Skeletal muscle tissue (tissue), 4 donors: ENCODE measurements around the gene TTC9. TPM values are rescaled to one million over a fixed set of nuclear protein-coding genes. Genes with fewer than 3 reads are reported as not detected.

Source experiments
- H3K27ac ChIP-seq: one replicate; pipeline ENCODE4 v1.7.0; 2013; ENCODE audit warnings: mild to moderate bottlenecking, low read depth, low read length, inconsistent platforms
- H3K27me3 ChIP-seq, 3 donors: one replicate each; pipeline ENCODE4 v1.7.0; 2013; ENCODE audit warnings: low read length in 3 of 3; ENCODE audit not compliant: control insufficient read depth in 3 of 3, insufficient read depth in 3 of 3
- H3K36me3 ChIP-seq, 3 donors: one replicate each; pipeline ENCODE4 v1.7.0; 2013; ENCODE audit warnings: low read length in 3 of 3; ENCODE audit not compliant: control insufficient read depth in 3 of 3, insufficient read depth in 3 of 3
- H3K4me1 ChIP-seq, 3 donors: one replicate each; pipeline ENCODE4 v1.7.0; 2013; ENCODE audit warnings: low read length in 3 of 3, mild to moderate bottlenecking in 3 of 3; ENCODE audit not compliant: control insufficient read depth in 3 of 3, insufficient read depth in 3 of 3
- H3K4me3 ChIP-seq, 3 donors: one replicate each; pipeline ENCODE4 v1.7.0; 2013; ENCODE audit warnings: low read length in 3 of 3
- H3K9ac ChIP-seq, 3 donors: one replicate each; pipeline ENCODE4 v1.7.0; 2013; ENCODE audit warnings: low read length in 3 of 3, mild to moderate bottlenecking in 3 of 3, moderate library complexity in 2 of 3, low read depth in 1 of 3
- H3K9me3 ChIP-seq, 3 donors: one replicate each; pipeline ENCODE4 v1.7.0; 2013; ENCODE audit warnings: low read length in 3 of 3; ENCODE audit not compliant: control insufficient read depth in 3 of 3
- total RNA-seq: library from RNA; depleted of rRNA; stranded (reverse); fragments of >200 nt; gene quantifications from one replicate; pipeline ENCODE4 v1.2.3, GENCODE V29; 2014
- donor health status: Osteomylitis.

The TTC9 gene
- total RNA-seq, 1 donor from 2014 or later = 1.0 TPM

- Histone ChIP-seq H3K27me3 (no peaks in the 10 kb centered on the region), H3K9ac (no peak overlapping the region), H3K36me3 (peaks cover 0 to 1% (median 0%) of the 10 kb centered on the region in 3 donors), H3K4me3 (no peak overlapping the region), H3K4me1 (no peaks in the 10 kb centered on the region), H3K9me3 (no peaks in the 10 kb centered on the region), H3K27ac (no peak overlapping the region)
Observed at GRCh38 chr14:70616646-70617045, 25.1 kb upstream of the TTC9 start.

GRCh38 chr14:70618314-70618713, 23.4 kb upstream of the TTC9 start:
- Histone ChIP-seq H3K4me1 (no peaks in the 10 kb centered on the region), H3K36me3 (peaks cover 0 to 2% (median 0%) of the 10 kb centered on the region in 3 donors), H3K9me3 (no peaks in the 10 kb centered on the region), H3K9ac (no peak overlapping the region), H3K27me3 (no peaks in the 10 kb centered on the region), H3K27ac (no peak overlapping the region), H3K4me3 (no peak overlapping the region)

GRCh38 chr14:70619708-70620107, 22.0 kb upstream of the TTC9 start:
- H3K27me3 ChIP-seq = no peaks in the 10 kb centered on the region
- H3K9me3 ChIP-seq = no peaks in the 10 kb centered on the region
- H3K4me3 ChIP-seq = no peak overlapping the region

GRCh38 chr14:70622111-70622712, 19.5 kb upstream of the TTC9 start:
- Histone ChIP-seq H3K27me3 (no peaks in the 10 kb centered on the region), H3K4me1 (no peaks in the 10 kb centered on the region), H3K9me3 (no peaks in the 10 kb centered on the region), H3K36me3 (peaks cover 0 to 2% (median 0%) of the 10 kb centered on the region in 3 donors), H3K4me3 (no peak overlapping the region), H3K9ac (no peak overlapping the region), H3K27ac (no peak overlapping the region)

More at GRCh38 chr14:70619708-70620107, 22.0 kb upstream of the TTC9 start:
- H3K36me3 ChIP-seq = peaks cover 0 to 2% (median 0%) of the 10 kb centered on the region in 3 donors
- H3K27ac ChIP-seq = no peak overlapping the region
- H3K4me1 ChIP-seq = no peaks in the 10 kb centered on the region
- H3K9ac ChIP-seq = no peak overlapping the region

GRCh38 chr14:70624972-70625371, 16.7 kb upstream of the TTC9 start:
- no peak overlapping the region for H3K9ac ChIP-seq
- H3K9me3 ChIP-seq = peaks cover 0 to 9% (median 3%) of the 10 kb centered on the region in 3 donors
- no peak overlapping the region for H3K27ac ChIP-seq
- no peak overlapping the region for H3K4me3 ChIP-seq
- H3K4me1 ChIP-seq = no peaks in the 10 kb centered on the region
- H3K27me3 ChIP-seq = no peaks in the 10 kb centered on the region
- peaks cover 0 to 5% (median 0%) of the 10 kb centered on the region in 3 donors for H3K36me3 ChIP-seq

GRCh38 chr14:70631948-70632347, 9.8 kb upstream of the TTC9 start:
- Histone ChIP-seq H3K4me3 (no peak overlapping the region), H3K9me3 (peaks cover 0 to 9% (median 3%) of the 10 kb centered on the region in 3 donors), H3K36me3 (peaks cover 0 to 3% (median 0%) of the 10 kb centered on the region in 3 donors), H3K9ac (no peak overlapping the region), H3K4me1 (no peaks in the 10 kb centered on the region), H3K27me3 (no peaks in the 10 kb centered on the region), H3K27ac (no peak overlapping the region)

GRCh38 chr14:70635971-70636595, 5.6 kb upstream of the TTC9 start:
- no peaks in the 10 kb centered on the region for H3K36me3 ChIP-seq
- H3K9ac ChIP-seq = no peak overlapping the region
- no peak overlapping the region for H3K27ac ChIP-seq
- H3K4me1 ChIP-seq = peaks cover 5 to 9% (median 6%) of the 10 kb centered on the region in 3 donors
- no peaks in the 10 kb centered on the region for H3K9me3 ChIP-seq
- H3K4me3 ChIP-seq = no peak overlapping the region
- H3K27me3 ChIP-seq = peaks cover 0 to 3% (median 0%) of the 10 kb centered on the region in 3 donors

GRCh38 chr14:70638416-70638815, 3.3 kb upstream of the TTC9 start:
- no peaks in the 10 kb centered on the region for H3K9me3 ChIP-seq
- no peak overlapping the region for H3K9ac ChIP-seq
- no peaks in the 10 kb centered on the region for H3K36me3 ChIP-seq
- H3K27ac ChIP-seq = no peak overlapping the region
- H3K27me3 ChIP-seq = peaks cover 0 to 3% (median 0%) of the 10 kb centered on the region in 3 donors
- H3K4me1 ChIP-seq = peaks cover 16 to 24% (median 20%) of the 10 kb centered on the region in 3 donors
- H3K4me3 ChIP-seq = no peak overlapping the region

GRCh38 chr14:70640938-70641547, 673 bp upstream of the TTC9 start:
- H3K9me3 ChIP-seq = no peaks in the 10 kb centered on the region
- H3K27me3 ChIP-seq = peaks cover 0 to 3% (median 0%) of the 10 kb centered on the region in 3 donors
- peak overlapping the region; percentile 68 to 81 (median 76) for H3K4me3 ChIP-seq
- peak overlapping the region; percentile 80 for H3K27ac ChIP-seq
- peak overlapping the region; percentile 69 to 74 (median 72) for H3K9ac ChIP-seq
- peaks cover 20 to 32% (median 24%) of the 10 kb centered on the region in 3 donors for H3K4me1 ChIP-seq
- no peaks in the 10 kb centered on the region for H3K36me3 ChIP-seq
